Activated naive CD4-positive, alpha-beta T cell treated with anti-CD3 and anti-CD28 coated beads, Interleukin-2, amount 10 ng/mL, durations not matched to agents 7 days and 5 days (primary cell): ENCODE results near the gene SNX32.

Source experiments
- CTCF ChIA-PET: fragments of 350-600 bp; sonication (Branson Sonifier 250); formaldehyde crosslinking; loops from one replicate; lab custom pipeline; 2021; ENCODE audit warnings: antibody characterized with exemption; lab: Charles Lee
- DNase-seq: peaks from one replicate; pipeline ENCODE4 v3.0.0-alpha.2; 2020
- H3K27ac Mint-ChIP-seq: one replicate; pipeline ENCODE4 v1.8.0; 2021; ENCODE audit warnings: mild to moderate bottlenecking, moderate library complexity, mixed read lengths
- H3K27me3 Mint-ChIP-seq: one replicate; pipeline ENCODE4 v1.8.0; 2021; ENCODE audit warnings: mild to moderate bottlenecking, mixed read lengths
- H3K36me3 Mint-ChIP-seq: one replicate; pipeline ENCODE4 v1.8.0; 2021; ENCODE audit warnings: mixed read lengths
- H3K4me1 Mint-ChIP-seq: one replicate; pipeline ENCODE4 v1.8.0; 2021; ENCODE audit warnings: mixed read lengths
- H3K4me3 Mint-ChIP-seq: one replicate; pipeline ENCODE4 v1.8.0; 2021; ENCODE audit warnings: mild to moderate bottlenecking, moderate library complexity, mixed read lengths
- H3K9me3 Mint-ChIP-seq: one replicate; pipeline ENCODE4 v1.8.0; 2021; ENCODE audit warnings: mixed read lengths

The SNX32 gene

DNA sequence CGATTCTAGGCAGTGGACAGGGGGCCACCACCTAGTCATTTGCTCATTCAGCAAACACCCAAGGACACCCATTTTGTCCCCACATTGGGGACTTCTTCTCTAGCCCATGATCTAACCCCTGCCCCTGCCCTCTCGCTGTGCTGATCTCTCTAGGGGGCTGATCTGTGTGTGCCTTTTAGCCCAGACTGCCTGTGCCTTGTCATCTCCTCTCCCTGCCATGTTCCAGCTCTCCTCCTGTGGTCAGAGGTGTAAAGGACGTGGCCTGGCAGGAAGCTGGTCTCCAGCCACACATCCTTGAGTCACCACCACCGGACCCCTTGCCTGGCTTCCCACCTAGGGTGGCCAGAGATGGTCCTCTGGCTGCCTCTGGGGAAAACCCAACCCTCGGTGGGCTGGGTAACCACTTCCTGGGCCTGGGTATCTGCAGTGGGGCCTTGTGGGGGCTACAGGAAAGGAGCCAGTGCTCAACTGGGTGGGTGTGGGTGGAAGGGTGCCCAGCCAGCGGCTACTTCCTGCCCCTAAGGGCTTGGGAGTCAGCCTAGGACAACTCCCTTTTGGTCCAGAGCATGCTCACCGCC is 47.2 kb downstream of the SNX32 start:
- H3K9me3 Mint-ChIP-seq, result no peaks in the 10 kb centered on the region
- peaks cover 19% of the 10 kb centered on the region for H3K36me3 Mint-ChIP-seq
- peak overlapping the region; percentile 75 for H3K4me3 Mint-ChIP-seq
- CTCF ChIA-PET, result interaction anchor here (1.4 to 7.8 kb wide), 3 partner anchors 9 to 107 kb away, joined by 4 to 126 read pairs (median 7); partner anchors contain the start of genes CCDC85B and MUS81
- no peak for DNase-seq
- peaks cover 63% of the 10 kb centered on the region for H3K4me1 Mint-ChIP-seq
- no peaks in the 10 kb centered on the region for H3K27me3 Mint-ChIP-seq
- H3K27ac Mint-ChIP-seq, result peak overlapping the region; percentile 85

GRCh38 chr11:65882120-65883057 is 48.6 kb downstream of the SNX32 start:
- Mint-ChIP-seq H3K27ac (peak overlapping the region; percentile 16), H3K4me3 (no peak overlapping the region)

DNA sequence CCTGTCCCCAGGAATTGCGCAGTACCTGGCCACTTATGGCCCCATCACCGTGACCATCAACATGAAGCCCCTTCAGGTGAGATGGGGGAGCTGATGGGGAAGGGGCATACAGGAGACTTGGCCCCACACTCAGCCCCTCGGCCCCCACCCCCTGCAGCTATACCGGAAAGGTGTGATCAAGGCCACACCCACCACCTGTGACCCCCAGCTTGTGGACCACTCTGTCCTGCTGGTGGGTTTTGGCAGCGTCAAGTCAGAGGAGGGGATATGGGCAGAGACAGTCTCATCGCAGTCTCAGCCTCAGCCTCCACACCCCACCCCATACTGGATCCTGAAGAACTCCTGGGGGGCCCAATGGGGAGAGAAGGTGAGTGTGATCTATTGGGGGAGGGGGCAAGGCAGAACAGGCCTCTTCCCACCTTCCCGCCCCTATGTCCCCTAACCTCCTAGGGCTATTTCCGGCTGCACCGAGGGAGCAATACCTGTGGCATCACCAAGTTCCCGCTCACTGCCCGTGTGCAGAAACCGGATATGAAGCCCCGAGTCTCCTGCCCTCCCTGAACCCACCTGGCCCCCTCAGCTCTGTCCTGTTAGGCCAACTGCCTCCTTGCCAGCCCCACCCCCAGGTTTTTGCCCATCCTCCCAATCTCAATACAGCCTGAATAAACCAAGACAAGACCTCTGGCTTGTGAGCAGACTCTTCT is 49.4 kb downstream of the SNX32 start:
- no peak for DNase-seq
- Mint-ChIP-seq H3K9me3 (no peaks in the 10 kb centered on the region), H3K36me3 (peaks cover 34% of the 10 kb centered on the region), H3K4me3 (no peak overlapping the region), H3K27me3 (no peaks in the 10 kb centered on the region), H3K27ac (no peak overlapping the region), H3K4me1 (peaks cover 70% of the 10 kb centered on the region)
- CTCF ChIA-PET, result interaction anchor here (0.7 to 10.9 kb wide), 13 partner anchors 9 to 171 kb away, joined by 3 to 142 read pairs (median 14); partner anchors contain the start of genes CFL1, FOSL1, KAT5 and MUS81

More at GRCh38 chr11:65882120-65883057, 48.6 kb downstream of the SNX32 start:
- Mint-ChIP-seq H3K4me1 (peaks cover 68% of the 10 kb centered on the region), H3K36me3 (peaks cover 31% of the 10 kb centered on the region), H3K27me3 (no peaks in the 10 kb centered on the region), H3K9me3 (no peaks in the 10 kb centered on the region)
- DNase-seq, result no peak
- CTCF ChIA-PET, result interaction anchor here (1.4 to 10.9 kb wide), 6 partner anchors 8 to 106 kb away, joined by 4 to 142 read pairs (median 57); partner anchors contain the start of genes CCDC85B, CFL1, FOSL1 and MUS81

- CTCF ChIA-PET, result interaction anchor here (0.6 to 10.9 kb wide), 34 partner anchors 10 to 172 kb away, joined by 3 to 142 read pairs (median 6); partner anchors contain the start of genes C11orf68, CATSPER1, CFL1 and FOSL1
- Mint-ChIP-seq H3K4me3 (no peak overlapping the region), H3K36me3 (peaks cover 35% of the 10 kb centered on the region), H3K27ac (peak overlapping the region; percentile 58), H3K27me3 (no peaks in the 10 kb centered on the region), H3K4me1 (peaks cover 71% of the 10 kb centered on the region), H3K9me3 (no peaks in the 10 kb centered on the region)
- no peak for DNase-seq
These were observed 50.3 kb downstream of the SNX32 start for GRCh38 chr11:65883786-65884715.

- peaks cover 35% of the 10 kb centered on the region for H3K36me3 Mint-ChIP-seq
- peaks cover 71% of the 10 kb centered on the region for H3K4me1 Mint-ChIP-seq
- no peaks in the 10 kb centered on the region for H3K27me3 Mint-ChIP-seq
- CTCF ChIA-PET, result interaction anchor here (0.6 to 10.9 kb wide), 35 partner anchors 8 to 173 kb away, joined by 3 to 142 read pairs (median 7); partner anchors contain the start of genes C11orf68, CATSPER1, CFL1 and FOSL1
- H3K27ac Mint-ChIP-seq, result peak overlapping the region; percentile 58
- peak; percentile 88 for DNase-seq
- no peaks in the 10 kb centered on the region for H3K9me3 Mint-ChIP-seq
- H3K4me3 Mint-ChIP-seq, result no peak overlapping the region
These were observed 50.9 kb downstream of the SNX32 start for GRCh38 chr11:65884716-65885092.

DNA sequence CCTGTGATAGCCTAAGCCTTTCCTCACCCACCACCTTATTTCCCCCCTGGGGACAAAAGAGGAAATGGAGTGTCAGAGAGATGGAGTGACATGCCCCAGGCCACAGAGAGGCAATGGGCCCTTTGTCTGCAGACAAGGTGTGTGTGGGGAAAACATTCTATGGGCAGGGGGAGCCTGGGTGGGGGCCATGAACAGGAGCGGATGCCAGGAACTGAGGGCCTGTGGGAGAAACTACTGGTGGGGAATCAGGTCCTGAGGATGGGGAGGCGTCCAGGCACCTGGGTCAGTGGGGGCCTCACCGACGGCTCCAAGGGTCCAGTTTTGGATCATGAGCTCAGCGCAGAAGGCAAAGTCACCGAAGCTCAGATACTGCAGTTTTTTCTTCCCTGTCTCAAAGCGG is 51.5 kb downstream of the SNX32 start:
- H3K9me3 Mint-ChIP-seq, result no peaks in the 10 kb centered on the region
- H3K27me3 Mint-ChIP-seq, result no peaks in the 10 kb centered on the region
- no peak for DNase-seq
- no peak overlapping the region for H3K4me3 Mint-ChIP-seq
- H3K36me3 Mint-ChIP-seq, result peaks cover 35% of the 10 kb centered on the region
- H3K4me1 Mint-ChIP-seq, result peaks cover 72% of the 10 kb centered on the region
- peak overlapping the region; percentile 58 for H3K27ac Mint-ChIP-seq
- CTCF ChIA-PET, result interaction anchor here (0.8 to 10.9 kb wide), 33 partner anchors 8 to 173 kb away, joined by 3 to 142 read pairs (median 7); partner anchors contain the start of genes BANF1, C11orf68, CATSPER1 and CFL1

- Mint-ChIP-seq H3K27ac (no peak overlapping the region), H3K27me3 (no peaks in the 10 kb centered on the region), H3K9me3 (no peaks in the 10 kb centered on the region), H3K4me3 (peak overlapping the region; percentile 96), H3K36me3 (peaks cover 35% of the 10 kb centered on the region), H3K4me1 (peaks cover 66% of the 10 kb centered on the region)
- no peak for DNase-seq
- CTCF ChIA-PET, result interaction anchor here (0.8 to 10.9 kb wide), 22 partner anchors 8 to 174 kb away, joined by 3 to 142 read pairs (median 10); partner anchors contain the start of genes BANF1, CATSPER1, CFL1 and EIF1AD
These were observed 52.2 kb downstream of the SNX32 start for GRCh38 chr11:65885808-65886536.

DNA sequence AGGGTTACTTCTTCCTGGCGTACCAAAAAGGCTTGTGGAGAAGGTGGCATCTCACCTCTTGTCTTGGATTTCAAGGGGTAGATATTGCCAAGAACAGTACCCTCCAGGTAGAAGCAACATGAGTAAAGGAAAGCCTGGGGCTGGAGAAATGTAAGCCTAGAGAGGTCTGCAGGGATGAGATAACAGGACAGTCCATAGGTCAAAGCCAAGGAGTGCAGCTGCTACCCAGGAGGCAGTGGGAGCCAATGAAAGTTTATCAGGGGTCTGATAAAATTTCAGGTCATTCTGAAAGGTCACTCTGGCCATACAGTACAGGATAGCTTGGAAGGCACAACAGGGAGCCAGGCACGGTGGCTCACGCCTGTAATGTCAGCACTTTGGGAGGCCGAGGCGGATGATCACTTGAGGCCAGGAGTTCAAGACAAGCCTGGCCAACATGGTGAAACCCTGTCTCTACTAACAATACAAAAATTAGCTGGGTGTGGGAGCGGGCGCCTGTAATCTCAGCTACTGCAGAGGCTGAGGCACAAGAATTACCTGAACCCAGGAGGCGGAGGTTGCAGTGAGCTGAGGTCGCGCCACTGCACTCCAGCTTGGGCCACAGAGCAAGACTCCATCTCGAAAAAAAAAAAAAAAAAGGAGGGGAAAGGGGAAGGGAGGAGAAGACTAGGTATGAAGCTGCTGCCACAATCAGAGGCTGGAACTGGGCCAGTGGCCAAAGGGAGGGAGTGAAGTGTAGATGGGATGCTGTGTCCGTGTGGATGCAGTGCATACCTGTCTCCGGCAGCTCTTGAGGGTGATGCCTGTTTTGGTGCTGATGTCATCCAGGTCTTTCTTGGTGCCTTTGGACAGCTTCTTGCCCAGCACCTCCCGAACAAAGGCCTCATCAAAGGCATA is 53.3 kb downstream of the SNX32 start:
- CTCF ChIA-PET, result interaction anchor here (0.7 to 10.9 kb wide), 13 partner anchors 9 to 176 kb away, joined by 3 to 142 read pairs (median 7); partner anchors contain the start of genes CFL1, FOSL1, KAT5 and MUS81
- peak overlapping the region; percentile 96 for H3K4me3 Mint-ChIP-seq
- no peaks in the 10 kb centered on the region for H3K27me3 Mint-ChIP-seq
- no peaks in the 10 kb centered on the region for H3K9me3 Mint-ChIP-seq
- peak overlapping the region; percentile 76 for H3K27ac Mint-ChIP-seq
- no peak for DNase-seq
- peaks cover 63% of the 10 kb centered on the region for H3K4me1 Mint-ChIP-seq
- H3K36me3 Mint-ChIP-seq, result peaks cover 35% of the 10 kb centered on the region

DNA sequence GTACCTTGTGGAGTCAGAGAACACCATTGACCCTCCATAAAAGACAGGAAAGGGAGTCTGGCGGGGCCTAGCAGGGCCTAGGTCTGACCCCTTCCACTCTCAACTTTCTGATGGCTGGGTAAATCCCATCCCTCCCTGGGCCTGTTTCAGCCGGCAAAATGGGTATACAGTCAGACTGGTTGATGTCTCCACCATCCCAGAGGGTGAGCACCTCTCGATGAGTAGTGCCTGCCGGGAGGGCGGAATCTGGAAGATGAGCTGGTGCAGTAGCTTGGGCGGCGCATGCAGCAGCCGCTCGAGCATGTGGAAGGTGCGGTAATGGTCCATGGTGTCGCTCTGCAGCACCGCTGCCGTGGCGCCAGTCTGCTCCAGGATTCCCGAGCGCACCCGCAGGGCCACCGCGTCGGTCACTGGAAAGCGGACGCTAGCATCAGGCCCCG is 54.0 kb downstream of the SNX32 start:
- Mint-ChIP-seq H3K9me3 (no peaks in the 10 kb centered on the region), H3K36me3 (peaks cover 41% of the 10 kb centered on the region), H3K27ac (peak overlapping the region; percentile 94), H3K27me3 (no peaks in the 10 kb centered on the region), H3K4me1 (peaks cover 69% of the 10 kb centered on the region), H3K4me3 (peak overlapping the region; percentile 96)
- no peak for DNase-seq
- CTCF ChIA-PET, result interaction anchor here (0.7 to 10.9 kb wide), 21 partner anchors 10 to 176 kb away, joined by 3 to 142 read pairs (median 6); partner anchors contain the start of genes C11orf68, CFL1, FOSL1 and KAT5

DNA sequence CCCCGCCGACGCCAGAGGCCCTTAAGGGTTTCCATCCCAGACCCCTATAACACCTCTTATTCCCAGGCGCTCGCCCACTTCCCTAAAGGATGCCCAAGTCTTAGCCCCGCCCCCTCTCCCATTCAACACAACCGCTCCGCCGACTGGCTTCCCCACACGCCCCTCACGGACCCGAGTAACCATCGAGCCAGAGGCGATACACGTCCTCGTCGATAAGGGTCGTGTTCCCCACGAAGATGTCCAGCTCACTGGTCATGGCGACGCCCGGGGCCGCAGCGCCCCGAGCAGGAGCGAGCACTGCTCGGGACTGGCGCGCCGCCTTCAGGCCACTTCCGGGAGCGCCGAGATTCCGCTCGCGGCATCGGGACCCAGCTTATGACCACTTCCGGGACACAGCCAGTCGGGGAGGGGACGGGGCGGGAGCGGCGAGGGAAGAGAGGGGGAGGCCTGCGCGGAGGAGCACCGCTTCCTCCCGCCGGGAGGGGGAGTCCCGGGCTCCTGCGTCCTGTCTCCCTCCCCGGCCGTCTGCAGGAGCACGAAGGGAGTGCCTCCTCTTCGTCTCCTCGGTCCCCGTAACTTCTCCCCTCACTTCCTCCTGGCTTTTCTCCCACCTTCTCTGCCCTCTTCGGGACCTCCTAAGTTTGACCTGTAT is 54.5 kb downstream of the SNX32 start, which contains the start of gene FIBP:
FIBP (minus strand) TSS at position 309 of the 652 bp plus-strand sequence; CDS start at position 256, 53 bp downstream.
- Mint-ChIP-seq H3K36me3 (peaks cover 41% of the 10 kb centered on the region), H3K4me1 (peaks cover 74% of the 10 kb centered on the region), H3K4me3 (peak within 1 kb of the TSS; percentile 96), H3K9me3 (no peaks in the 10 kb centered on the region), H3K27me3 (no peaks in the 10 kb centered on the region), H3K27ac (peak within 1 kb of the TSS; percentile 94)
- peak; percentile 98 for DNase-seq
- CTCF ChIA-PET, result interaction anchor here (0.6 to 10.9 kb wide), 25 partner anchors 9 to 193 kb away, joined by 3 to 142 read pairs (median 5); partner anchors contain the start of genes C11orf68, CFL1, FOSL1 and KAT5
